A549 (cell line): ENCODE measurements around the gene S1PR1. TPM values are rescaled to one million over a fixed set of nuclear protein-coding genes. Genes with fewer than 3 reads are reported as not detected.
A peak's percentile ranks its signal among the peaks of the same experiment; 100 is the strongest.

ENCODE experiments used
- ATAC-seq, 2 experiments: fragments of 200-7000 bp in 1 of 2; fragments of >200 bp in 1 of 2; cut with Nextera tagmentation in 1 of 2; cut with Tn5 transposase in 1 of 2; 3 replicates each; pipeline versions ENCODE4 v1.8.0 to v1.9.1; 2018 to 2020; ENCODE audit warnings: mild to moderate bottlenecking in 1 of 2, moderate library complexity in 1 of 2
- CTCF ChIA-PET: fragments of 300-600 bp; sonication (Branson Sonifier 250); formaldehyde crosslinking; extraction: SDS; loops from one replicate; lab custom pipeline; 2021; ENCODE audit warnings: antibody characterized with exemption, inconsistent platforms; lab: Yijun Ruan, JAX
- POLR2A ChIA-PET: fragments of 350-600 bp; formaldehyde crosslinking; extraction: SDS; loops from one replicate; lab custom pipeline; 2021; ENCODE audit warnings: antibody characterized with exemption, inconsistent platforms; lab: Yijun Ruan, JAX
- DNase-seq, 2 experiments: peaks; one replicate each; pipeline versions ENCODE4 v3.0.0 to v3.0.0-alpha.2; 2011 to 2016; ENCODE audit warnings: low read depth in 1 of 2, low spot score in 1 of 2
- FAIRE-seq: peaks from 2 replicates; lab custom pipeline; 2011; peaks lifted over from hg19 to GRCh38; lab: Jason Lieb, UNC
- H3K27ac ChIP-seq, 2 experiments: fragments of >200 bp; sonication (Bioruptor Twin); formaldehyde crosslinking; 3 replicates each; pipeline ENCODE4 v1.5.1; 2016 to 2017
- H3K4me1 ChIP-seq: fragments of >200 bp; sonication (Bioruptor Twin); formaldehyde crosslinking; 3 replicates; pipeline ENCODE4 v1.6.1; 2016
- H3K4me2 ChIP-seq: fragments of >200 bp; sonication (Bioruptor Twin); formaldehyde crosslinking; 3 replicates; pipeline ENCODE4 v1.6.1; 2016
- H3K4me3 ChIP-seq: fragments of >200 bp; sonication (Bioruptor Twin); formaldehyde crosslinking; 3 replicates; pipeline ENCODE4 v1.5.1; 2016
- H3K9me3 ChIP-seq: fragments of >200 bp; sonication (Bioruptor Twin); formaldehyde crosslinking; 3 replicates; pipeline ENCODE4 v1.6.1; 2016
- BHLHE40 ChIP-seq: IDR thresholded peaks from 2 replicates; pipeline ENCODE4 v1.6.1; 2012; ENCODE audit warnings: low read depth, low read length, inconsistent platforms
- CBX2 ChIP-seq: fragments of 200-600 bp; sonication (generic); IDR thresholded peaks from 2 replicates; pipeline ENCODE4 v1.6.1; 2016; ENCODE audit warnings: low read depth, mild to moderate bottlenecking, borderline replicate concordance
- CEBPB ChIP-seq, 2 experiments: fragments of >200 bp in 1 of 2; sonication (Bioruptor Twin) in 1 of 2; formaldehyde crosslinking in 1 of 2; IDR thresholded peaks; 2 replicates each; pipeline ENCODE4 v1.6.1; 2012 to 2016
- EHMT2 ChIP-seq: fragments of 200-600 bp; sonication (generic); IDR thresholded peaks from 2 replicates; pipeline ENCODE4 v1.6.1; 2016; ENCODE audit warnings: antibody characterized with exemption, low read depth, mild to moderate bottlenecking, moderate library complexity
- ESRRA ChIP-seq: fragments of 150-350 bp; IDR thresholded peaks from 2 replicates; pipeline ENCODE4 v1.6.1; 2014; ENCODE audit warnings: mild to moderate bottlenecking, low read length, borderline replicate concordance
- FOSL2 ChIP-seq, 2 experiments: fragments of 450-650 bp in 1 of 2; fragments of >200 bp in 1 of 2; sonication (Bioruptor Twin) in 1 of 2; formaldehyde crosslinking; IDR thresholded peaks; 2 replicates each; pipeline versions ENCODE4 v1.5.0 to v1.6.1; 2016 to 2020; ENCODE audit warnings: mild to moderate bottlenecking in 1 of 2, moderate library complexity in 1 of 2
- FOXS1 ChIP-seq: fragments of 250-450 bp; sonication (Bioruptor Pico); IDR thresholded peaks from 2 replicates; pipeline ENCODE4 v1.5.0; 2020; ENCODE audit warnings: mild to moderate bottlenecking, moderate library complexity
- GATA3 ChIP-seq: IDR thresholded peaks from 2 replicates; pipeline ENCODE4 v1.6.1; 2012; ENCODE audit warnings: borderline replicate concordance
- HOXB13 ChIP-seq: fragments of 250-450 bp; sonication (Bioruptor Pico); IDR thresholded peaks from 2 replicates; pipeline ENCODE4 v1.5.0; 2020; ENCODE audit warnings: low read depth, mild to moderate bottlenecking, moderate library complexity
- JUNB ChIP-seq: fragments of >200 bp; sonication (Bioruptor Twin); formaldehyde crosslinking; IDR thresholded peaks from 2 replicates; pipeline ENCODE4 v1.6.1; 2016
- KDM1A ChIP-seq: fragments of 200-600 bp; sonication (generic); IDR thresholded peaks from 2 replicates; pipeline ENCODE4 v1.6.1; 2016; ENCODE audit warnings: low read depth, mild to moderate bottlenecking
- MAFK ChIP-seq: fragments of 450-650 bp; IDR thresholded peaks from 2 replicates; pipeline ENCODE4 v1.6.1; 2014; ENCODE audit not compliant: partially characterized antibody
- MYC ChIP-seq: IDR thresholded peaks from 2 replicates; pipeline ENCODE4 v1.6.1; 2012; ENCODE audit warnings: mild to moderate bottlenecking, inconsistent platforms, low read length, improper control_type of control experiment, borderline replicate concordance
- NPAS2 ChIP-seq: fragments of 250-450 bp; sonication (Bioruptor Pico); IDR thresholded peaks from 2 replicates; pipeline ENCODE4 v1.8.0; 2022; ENCODE audit warnings: mild to moderate bottlenecking, moderate library complexity, borderline replicate concordance
- NR3C1 ChIP-seq: fragments of >200 bp; sonication (Bioruptor Twin); formaldehyde crosslinking; IDR thresholded peaks from 3 replicates; pipeline ENCODE4 v1.6.1; 2017
- PHF8 ChIP-seq: fragments of 200-600 bp; sonication (generic); IDR thresholded peaks from 2 replicates; pipeline ENCODE4 v1.6.1; 2016; ENCODE audit warnings: low read depth, mild to moderate bottlenecking, antibody characterized with exemption, moderate library complexity, borderline replicate concordance
- RARB ChIP-seq: fragments of 250-450 bp; sonication (Bioruptor Pico); IDR thresholded peaks from 2 replicates; pipeline ENCODE4 v1.8.0; 2021; ENCODE audit warnings: mild to moderate bottlenecking, moderate library complexity
- RCOR1 ChIP-seq: fragments of 150-350 bp; IDR thresholded peaks from 2 replicates; pipeline ENCODE4 v1.6.1; 2014; ENCODE audit warnings: antibody characterized with exemption, low read length, low read depth
- SREBF2 ChIP-seq: fragments of 450-650 bp; IDR thresholded peaks from 2 replicates; pipeline ENCODE4 v1.6.1; 2014; ENCODE audit warnings: mild to moderate bottlenecking, moderate library complexity
- TP53 ChIP-seq: fragments of 250-450 bp; sonication (Bioruptor Pico); IDR thresholded peaks from 2 replicates; pipeline ENCODE4 v1.5.0; 2021; ENCODE audit warnings: mild to moderate bottlenecking, moderate library complexity
- ZNF302 ChIP-seq: fragments of 250-450 bp; sonication (Bioruptor Pico); IDR thresholded peaks from 2 replicates; pipeline ENCODE4 v1.9.0; 2021; ENCODE audit warnings: inconsistent platforms, mild to moderate bottlenecking, moderate library complexity
- ZSCAN20 ChIP-seq: fragments of 250-450 bp; sonication (Bioruptor Pico); IDR thresholded peaks from 2 replicates; pipeline ENCODE4 v1.8.0; 2022; ENCODE audit warnings: mild to moderate bottlenecking, moderate library complexity
- WGBS: methylation state at CpG from one replicate; pipeline ENCODE4 v1.1.6; 2017; ENCODE audit errors: missing lambda C conversion rate; 5-methylcytosine and 5-hydroxymethylcytosine counted together
- polyA plus RNA-seq, 4 experiments: library from polyadenylated mRNA; depleted of rRNA in 3 of 4; stranded (reverse); fragments of >200 nt; fragmentation: RNase III in 1 of 4; extraction: RNeasy Plus Mini Kit Qiagen cat#74134 plus additional on column Dnase treatment in 1 of 4; gene quantifications; 2 replicates in 3 of 4; 3 replicates in 1 of 4; pipeline ENCODE4 v1.2.3, GENCODE V29; 2011 to 2017
- TF ChIP-seq, protein P1 (sequence below): fragments of 450-650 bp; IDR thresholded peaks from 2 replicates; pipeline ENCODE4 v1.6.1; 2014; ENCODE audit warnings: antibody characterized with exemption
- TF ChIP-seq, protein P2 (sequence below): fragments of 250-450 bp; sonication (Bioruptor Pico); IDR thresholded peaks from 2 replicates; pipeline ENCODE4 v1.5.0; 2020; ENCODE audit warnings: low read depth, mild to moderate bottlenecking, moderate library complexity
- TF ChIP-seq, protein P3 (sequence below): IDR thresholded peaks from 2 replicates; pipeline ENCODE4 v1.6.1; 2012
- TF ChIP-seq, protein P4 (sequence below): IDR thresholded peaks from 2 replicates; pipeline ENCODE4 v1.6.1; 2012; ENCODE audit warnings: low read depth, borderline replicate concordance
- TF ChIP-seq, protein P5 (sequence below): IDR thresholded peaks from 2 replicates; pipeline ENCODE4 v1.6.1; 2012
- TF ChIP-seq, protein P6 (sequence below): fragments of >200 bp; sonication (Bioruptor Twin); formaldehyde crosslinking; IDR thresholded peaks from 2 replicates; pipeline ENCODE4 v1.6.1; 2016

S1PR1 gene
- polyA plus RNA-seq, 2 of the 4 experiments (the other 2 are of a cell fraction) = 0.06 TPM; not detected in 1

DNA sequence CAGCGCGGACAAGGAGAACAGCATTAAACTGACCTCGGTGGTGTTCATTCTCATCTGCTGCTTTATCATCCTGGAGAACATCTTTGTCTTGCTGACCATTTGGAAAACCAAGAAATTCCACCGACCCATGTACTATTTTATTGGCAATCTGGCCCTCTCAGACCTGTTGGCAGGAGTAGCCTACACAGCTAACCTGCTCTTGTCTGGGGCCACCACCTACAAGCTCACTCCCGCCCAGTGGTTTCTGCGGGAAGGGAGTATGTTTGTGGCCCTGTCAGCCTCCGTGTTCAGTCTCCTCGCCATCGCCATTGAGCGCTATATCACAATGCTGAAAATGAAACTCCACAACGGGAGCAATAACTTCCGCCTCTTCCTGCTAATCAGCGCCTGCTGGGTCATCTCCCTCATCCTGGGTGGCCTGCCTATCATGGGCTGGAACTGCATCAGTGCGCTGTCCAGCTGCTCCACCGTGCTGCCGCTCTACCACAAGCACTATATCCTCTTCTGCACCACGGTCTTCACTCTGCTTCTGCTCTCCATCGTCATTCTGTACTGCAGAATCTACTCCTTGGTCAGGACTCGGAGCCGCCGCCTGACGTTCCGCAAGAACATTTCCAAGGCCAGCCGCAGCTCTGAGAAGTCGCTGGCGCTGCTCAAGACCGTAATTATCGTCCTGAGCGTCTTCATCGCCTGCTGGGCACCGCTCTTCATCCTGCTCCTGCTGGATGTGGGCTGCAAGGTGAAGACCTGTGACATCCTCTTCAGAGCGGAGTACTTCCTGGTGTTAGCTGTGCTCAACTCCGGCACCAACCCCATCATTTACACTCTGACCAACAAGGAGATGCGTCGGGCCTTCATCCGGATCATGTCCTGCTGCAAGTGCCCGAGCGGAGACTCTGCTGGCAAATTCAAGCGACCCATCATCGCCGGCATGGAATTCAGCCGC is 2.5 kb downstream of the S1PR1 start:
- Histone ChIP-seq H3K27ac (no peak overlapping the region), H3K4me3 (no peak overlapping the region), H3K4me1 (peaks cover 12% of the 10 kb centered on the region; the same call in 2 of the 3 replicates), H3K9me3 (no peaks in the 10 kb centered on the region), H3K4me2 (peak overlapping the region; percentile 38; the same call in 2 of the 3 replicates)
- no peak for DNase-seq
- ChIA-PET CTCF (interaction anchor here (0.7 to 3.7 kb wide), 20 partner anchors 10 to 1765 kb away, joined by 3 to 44 read pairs (median 4); no protein-coding TSS in a partner anchor), POLR2A (interaction anchor here (0.6 kb wide), 1 partner anchor 16 kb away, joined by 7 read pairs; no protein-coding TSS in a partner anchor)
- no peak; a peak in 1 of 6 replicates for ATAC-seq
- TF ChIP-seq GATA3 (no peak), BHLHE40 (no peak), KDM1A (no peak), RARB (CRISPR knock-in tag) (no peak), FOXS1 (CRISPR knock-in tag) (no peak), ZSCAN20 (no peak), FOSL2 (IDR thresholded peaks at IDR 0.05) (no peak), FOSL2 (CRISPR knock-in tag; IDR thresholded peaks at IDR 0.05) (no peak), NPAS2 (CRISPR knock-in tag) (no peak)
- TF ChIP-seq, protein P1, sequence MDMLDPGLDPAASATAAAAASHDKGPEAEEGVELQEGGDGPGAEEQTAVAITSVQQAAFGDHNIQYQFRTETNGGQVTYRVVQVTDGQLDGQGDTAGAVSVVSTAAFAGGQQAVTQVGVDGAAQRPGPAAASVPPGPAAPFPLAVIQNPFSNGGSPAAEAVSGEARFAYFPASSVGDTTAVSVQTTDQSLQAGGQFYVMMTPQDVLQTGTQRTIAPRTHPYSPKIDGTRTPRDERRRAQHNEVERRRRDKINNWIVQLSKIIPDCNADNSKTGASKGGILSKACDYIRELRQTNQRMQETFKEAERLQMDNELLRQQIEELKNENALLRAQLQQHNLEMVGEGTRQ = no peak
- TF ChIP-seq, protein P2, sequence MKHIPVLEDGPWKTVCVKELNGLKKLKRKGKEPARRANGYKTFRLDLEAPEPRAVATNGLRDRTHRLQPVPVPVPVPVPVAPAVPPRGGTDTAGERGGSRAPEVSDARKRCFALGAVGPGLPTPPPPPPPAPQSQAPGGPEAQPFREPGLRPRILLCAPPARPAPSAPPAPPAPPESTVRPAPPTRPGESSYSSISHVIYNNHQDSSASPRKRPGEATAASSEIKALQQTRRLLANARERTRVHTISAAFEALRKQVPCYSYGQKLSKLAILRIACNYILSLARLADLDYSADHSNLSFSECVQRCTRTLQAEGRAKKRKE (CRISPR knock-in tag) = no peak
- TF ChIP-seq, protein P3, sequence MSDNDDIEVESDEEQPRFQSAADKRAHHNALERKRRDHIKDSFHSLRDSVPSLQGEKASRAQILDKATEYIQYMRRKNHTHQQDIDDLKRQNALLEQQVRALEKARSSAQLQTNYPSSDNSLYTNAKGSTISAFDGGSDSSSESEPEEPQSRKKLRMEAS = no peak
- TF ChIP-seq, protein P4, sequence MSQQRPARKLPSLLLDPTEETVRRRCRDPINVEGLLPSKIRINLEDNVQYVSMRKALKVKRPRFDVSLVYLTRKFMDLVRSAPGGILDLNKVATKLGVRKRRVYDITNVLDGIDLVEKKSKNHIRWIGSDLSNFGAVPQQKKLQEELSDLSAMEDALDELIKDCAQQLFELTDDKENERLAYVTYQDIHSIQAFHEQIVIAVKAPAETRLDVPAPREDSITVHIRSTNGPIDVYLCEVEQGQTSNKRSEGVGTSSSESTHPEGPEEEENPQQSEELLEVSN = no peak
- WGBS = 78% methylated on average over 26 of the region's 42 CpGs
- no peak for FAIRE-seq

DNA sequence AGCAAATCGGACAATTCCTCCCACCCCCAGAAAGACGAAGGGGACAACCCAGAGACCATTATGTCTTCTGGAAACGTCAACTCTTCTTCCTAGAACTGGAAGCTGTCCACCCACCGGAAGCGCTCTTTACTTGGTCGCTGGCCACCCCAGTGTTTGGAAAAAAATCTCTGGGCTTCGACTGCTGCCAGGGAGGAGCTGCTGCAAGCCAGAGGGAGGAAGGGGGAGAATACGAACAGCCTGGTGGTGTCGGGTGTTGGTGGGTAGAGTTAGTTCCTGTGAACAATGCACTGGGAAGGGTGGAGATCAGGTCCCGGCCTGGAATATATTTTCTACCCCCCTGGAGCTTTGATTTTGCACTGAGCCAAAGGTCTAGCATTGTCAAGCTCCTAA is 3.2 kb downstream of the S1PR1 start:
- ChIA-PET POLR2A (no interaction called here), CTCF (interaction anchor here (1.3 to 3.7 kb wide), 7 partner anchors 10 to 217 kb away, joined by 3 to 44 read pairs (median 6); no protein-coding TSS in a partner anchor)
- WGBS = 70% methylated on average over 10 of the region's 10 CpGs
- Histone ChIP-seq H3K4me2 (no peak overlapping the region), H3K4me1 (peaks cover 12% of the 10 kb centered on the region; the same call in 2 of the 3 replicates), H3K27ac (no peak overlapping the region), H3K9me3 (no peaks in the 10 kb centered on the region), H3K4me3 (no peak overlapping the region)
- no peak for ATAC-seq
- no peak for FAIRE-seq
- TF ChIP-seq ESRRA = no peak
- no peak for TF ChIP-seq PHF8
- TF ChIP-seq RARB (CRISPR knock-in tag) = no peak
- TF ChIP-seq SREBF2 = no peak
- TF ChIP-seq, protein P5, sequence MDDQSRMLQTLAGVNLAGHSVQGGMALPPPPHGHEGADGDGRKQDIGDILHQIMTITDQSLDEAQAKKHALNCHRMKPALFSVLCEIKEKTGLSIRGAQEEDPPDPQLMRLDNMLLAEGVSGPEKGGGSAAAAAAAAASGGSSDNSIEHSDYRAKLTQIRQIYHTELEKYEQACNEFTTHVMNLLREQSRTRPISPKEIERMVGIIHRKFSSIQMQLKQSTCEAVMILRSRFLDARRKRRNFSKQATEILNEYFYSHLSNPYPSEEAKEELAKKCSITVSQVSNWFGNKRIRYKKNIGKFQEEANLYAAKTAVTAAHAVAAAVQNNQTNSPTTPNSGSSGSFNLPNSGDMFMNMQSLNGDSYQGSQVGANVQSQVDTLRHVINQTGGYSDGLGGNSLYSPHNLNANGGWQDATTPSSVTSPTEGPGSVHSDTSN = no peak
- no peak for TF ChIP-seq MYC
- TF ChIP-seq ZNF302 = no peak
- no peak for TF ChIP-seq MAFK
- TF ChIP-seq CBX2 = no peak
- no peak for TF ChIP-seq NR3C1
- TF ChIP-seq CEBPB (IDR thresholded peaks at IDR 0.05) = no peak
- TF ChIP-seq HOXB13 (CRISPR knock-in tag) = no peak
- no peak for TF ChIP-seq TP53
- TF ChIP-seq FOXS1 (CRISPR knock-in tag) = no peak
- no peak for TF ChIP-seq RCOR1
- no peak for TF ChIP-seq JUNB
- no peak for TF ChIP-seq BHLHE40
- TF ChIP-seq, protein P6, sequence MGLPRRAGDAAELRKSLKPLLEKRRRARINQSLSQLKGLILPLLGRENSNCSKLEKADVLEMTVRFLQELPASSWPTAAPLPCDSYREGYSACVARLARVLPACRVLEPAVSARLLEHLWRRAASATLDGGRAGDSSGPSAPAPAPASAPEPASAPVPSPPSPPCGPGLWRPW = no peak
- TF ChIP-seq GATA3 = no peak
- no peak for TF ChIP-seq EHMT2
- DNase-seq = no peak
